Endothelial cell of umbilical vein (primary cell): ENCODE measurements around the gene PKNOX2. TPM values are rescaled to one million over a fixed set of nuclear protein-coding genes. Genes with fewer than 3 reads are reported as not detected.

Experiments used
- BruUV-seq: library from RNA; stranded (reverse); fragments of 400-500 nt; replicated peaks from 2 replicates; lab custom pipeline; 2021; lab: Mats Ljungman, UMichigan
- CTCF ChIA-PET: fragments of 300-600, 350-600 bp; sonication (Branson Sonifier 250); formaldehyde crosslinking; loops from one replicate; lab custom pipeline; 2021; ENCODE audit warnings: antibody characterized with exemption, inconsistent platforms; lab: Charles Lee
- POLR2A ChIA-PET: fragments of 300-600, 350-600 bp; sonication (Branson Sonifier 250); formaldehyde crosslinking; loops from one replicate; lab custom pipeline; 2021; ENCODE audit warnings: antibody characterized with exemption, inconsistent platforms; lab: Charles Lee
- DNase-seq: peaks from one replicate; pipeline ENCODE4 v3.0.0-alpha.2; 2011; ENCODE audit warnings: low read depth, low spot score
- FAIRE-seq: peaks from 2 replicates; lab custom pipeline; 2011; peaks lifted over from hg19 to GRCh38; lab: Jason Lieb, UNC
- H2AFZ ChIP-seq: 2 replicates; pipeline ENCODE4 v1.6.0; 2012; ENCODE audit warnings: low read depth, low read length, control low read depth, inconsistent platforms
- H3K27ac ChIP-seq: 2 replicates; pipeline ENCODE4 v1.5.1; 2011; ENCODE audit warnings: low read depth, mild to moderate bottlenecking, control low read depth, low read length, moderate library complexity; ENCODE audit not compliant: insufficient read depth
- H3K27me3 ChIP-seq, 2 experiments: 2 replicates each; pipeline versions ENCODE4 v1.6.0 to v1.6.1; 2011; ENCODE audit warnings: low read length in 2 of 2, mixed read lengths in 1 of 2; ENCODE audit not compliant: control insufficient read depth in 2 of 2, insufficient read depth in 2 of 2
- H3K36me3 ChIP-seq, 2 experiments: 2 replicates in 1 of 2; 3 replicates in 1 of 2; pipeline ENCODE4 v1.5.1; 2011; ENCODE audit warnings: low read length in 2 of 2, mild to moderate bottlenecking in 1 of 2, moderate library complexity in 1 of 2; ENCODE audit not compliant: control insufficient read depth in 2 of 2, insufficient read depth in 2 of 2; ENCODE audit errors: extremely low read depth in 1 of 2
- H3K4me1 ChIP-seq: 3 replicates; pipeline ENCODE4 v1.5.1; 2011; ENCODE audit warnings: mild to moderate bottlenecking, low read length; ENCODE audit not compliant: control insufficient read depth, insufficient read depth; ENCODE audit errors: extremely low read depth
- H3K4me2 ChIP-seq: 2 replicates; pipeline ENCODE4 v1.6.1; 2011; ENCODE audit warnings: low read length, control low read depth, mixed read lengths; ENCODE audit not compliant: insufficient read depth
- H3K4me3 ChIP-seq, 3 experiments: fragments of 200-600 bp in 1 of 3; sonication (generic), shearing (Covaris generic) in 1 of 3; replicated peaks in 1 of 3; 2 replicates each; pipeline ENCODE4 v1.5.1; 2011 to 2016; ENCODE audit warnings: control low read depth in 3 of 3, low read length in 3 of 3, mild to moderate bottlenecking in 2 of 3, inconsistent platforms in 1 of 3, low read depth in 1 of 3, moderate library complexity in 1 of 3; ENCODE audit not compliant: insufficient read depth in 1 of 3
- H3K79me2 ChIP-seq: 2 replicates; pipeline ENCODE4 v1.6.0; 2012; ENCODE audit warnings: low read length, inconsistent platforms; ENCODE audit not compliant: control insufficient read depth, insufficient read depth
- H3K9ac ChIP-seq: replicated peaks from 2 replicates; pipeline ENCODE3; 2011; ENCODE audit warnings: low read length, control low read depth; ENCODE audit not compliant: insufficient read depth; ENCODE audit errors: extremely low read depth
- H3K9me1 ChIP-seq: replicated peaks from 3 replicates; pipeline ENCODE4 v1.6.0; 2011; ENCODE audit warnings: mild to moderate bottlenecking, low read length; ENCODE audit not compliant: control insufficient read depth, insufficient read depth; ENCODE audit errors: extremely low read depth
- H3K9me3 ChIP-seq: replicated peaks from 2 replicates; pipeline ENCODE4 v1.5.1; 2012; ENCODE audit warnings: low read length, inconsistent platforms; ENCODE audit not compliant: control insufficient read depth, insufficient read depth
- H4K20me1 ChIP-seq: replicated peaks from 2 replicates; pipeline ENCODE3; 2011; ENCODE audit warnings: mild to moderate bottlenecking, low read length; ENCODE audit not compliant: control insufficient read depth, insufficient read depth; ENCODE audit errors: extremely low read depth
- EZH2 ChIP-seq: IDR thresholded peaks from 2 replicates; pipeline ENCODE4 v1.6.1; 2012; ENCODE audit warnings: borderline replicate concordance, low read depth, mild to moderate bottlenecking, moderate library complexity, low read length, inconsistent platforms; ENCODE audit not compliant: severe bottlenecking
- FOS ChIP-seq: IDR thresholded peaks from 2 replicates; pipeline ENCODE4 v1.6.1; 2011; ENCODE audit warnings: mild to moderate bottlenecking, low read length, moderate library complexity, borderline replicate concordance; ENCODE audit not compliant: insufficient read depth
- JUN ChIP-seq: IDR thresholded peaks from 2 replicates; pipeline ENCODE4 v1.6.1; 2011; ENCODE audit warnings: borderline replicate concordance, low read depth; ENCODE audit not compliant: insufficient read length, insufficient read depth
- MYC ChIP-seq: IDR thresholded peaks from one replicate; pipeline ENCODE4 v1.6.1; 2011; ENCODE audit warnings: mild to moderate bottlenecking, low read depth, low read length
- POLR2A ChIP-seq: IDR thresholded peaks from 2 replicates; pipeline ENCODE4 v1.6.1; 2012; ENCODE audit warnings: low read depth, mild to moderate bottlenecking, control low read depth, low read length
- POLR2AphosphoS5 ChIP-seq: IDR thresholded peaks from 2 replicates; pipeline ENCODE4 v1.6.1; 2012; ENCODE audit warnings: low read depth, mild to moderate bottlenecking, control low read depth, low read length, moderate library complexity; ENCODE audit not compliant: insufficient read depth
- dilution Hi-C: fragments of 300-500 bp; cut with MboI; formaldehyde crosslinking; loops from one replicate; pipeline ENCODE4 v1.15.0; 2019; ENCODE audit warnings: low sequenced_read_pairs; ENCODE audit not compliant: extremely low pct_ligation_motif_present
- intact Hi-C: fragments of 100-400 bp; cut with micrococcal nuclease; formaldehyde crosslinking; loops from one replicate; pipeline ENCODE4 v1.10.0; 2022
- polyA plus RNA-seq, 4 experiments: library from polyadenylated mRNA; depleted of rRNA in 3 of 4; stranded (reverse) in 3 of 4; unstranded in 1 of 4; fragments of >200 nt; gene quantifications; 2 replicates each; pipeline versions ENCODE4 v1.2.1 to v1.2.3, GENCODE V29; 2011 to 2012; ENCODE audit warnings: missing spikeins in 1 of 4
- total RNA-seq: library from RNA; stranded (reverse); gene quantifications from 2 replicates; pipeline ENCODE4 v1.2.3, GENCODE V29; 2021
- TF ChIP-seq, protein P1 (sequence below), 2 donors: IDR thresholded peaks; 1 replicate in 1 of 2; 2 replicates in 1 of 2; pipeline ENCODE4 v1.5.1; 2011; ENCODE audit warnings: low read length in 2 of 2, mild to moderate bottlenecking in 2 of 2, moderate library complexity in 2 of 2, control low read depth in 1 of 2, inconsistent platforms in 1 of 2, low read depth in 1 of 2; ENCODE audit not compliant: insufficient read depth in 1 of 2; ENCODE audit errors: extremely low read depth in 1 of 2

PKNOX2 gene
- total and polyA plus RNA-seq, 2 donors (not counting 3 experiments of a cell fraction or from before 2014, with no cell fraction given): 0.11 to 0.91 TPM

DNA sequence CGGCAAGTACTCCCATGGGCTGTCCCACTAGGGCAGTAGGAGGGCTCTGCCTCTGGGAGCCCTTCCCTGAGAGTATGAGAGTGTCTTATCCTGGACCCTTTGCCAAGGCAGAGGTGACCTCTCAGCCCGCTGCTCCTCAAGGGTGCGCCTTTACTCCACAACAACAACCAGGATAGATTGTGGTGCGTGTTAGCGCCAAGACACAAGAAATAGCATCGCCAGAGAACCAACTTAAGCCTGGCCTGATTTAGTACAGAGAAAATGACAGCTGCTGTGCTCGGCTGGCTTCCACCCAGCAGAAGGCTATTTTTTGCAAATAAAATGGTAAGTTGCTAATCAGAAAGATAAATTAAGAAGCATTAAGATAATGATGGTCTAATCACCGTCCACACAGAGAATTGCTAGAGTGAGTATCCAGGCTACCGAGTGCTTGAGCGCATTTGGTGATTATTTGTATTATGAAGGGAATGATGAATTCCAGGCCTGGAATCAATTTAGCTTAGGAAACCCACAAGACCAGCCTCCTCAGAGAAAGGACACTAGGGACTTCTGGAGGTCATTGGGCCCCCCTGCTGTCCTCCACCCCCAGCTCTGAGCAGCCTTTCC lies 119.8 kb downstream of the PKNOX2 start:
- Histone ChIP-seq H3K27me3 (peaks cover 0 to 3% of the 10 kb centered on the region in 2 experiments), H3K4me1 (peaks cover 5% of the 10 kb centered on the region), H3K9ac (no peak overlapping the region), H3K4me2 (no peak overlapping the region), H4K20me1 (no peaks in the 10 kb centered on the region), H3K36me3 (no peaks in the 10 kb centered on the region), H2AFZ (no peak overlapping the region), H3K79me2 (no peaks in the 10 kb centered on the region), H3K4me3 (no peak overlapping the region), H3K9me1 (no peaks in the 10 kb centered on the region), H3K27ac (no peak overlapping the region), H3K9me3 (no peaks in the 10 kb centered on the region)
- no peak for FAIRE-seq
- TF ChIP-seq EZH2: no peak
- TF ChIP-seq MYC: no peak
- no peak for TF ChIP-seq POLR2AphosphoS5
- no peak for TF ChIP-seq POLR2A
- no peak for TF ChIP-seq JUN
- TF ChIP-seq, protein P1, sequence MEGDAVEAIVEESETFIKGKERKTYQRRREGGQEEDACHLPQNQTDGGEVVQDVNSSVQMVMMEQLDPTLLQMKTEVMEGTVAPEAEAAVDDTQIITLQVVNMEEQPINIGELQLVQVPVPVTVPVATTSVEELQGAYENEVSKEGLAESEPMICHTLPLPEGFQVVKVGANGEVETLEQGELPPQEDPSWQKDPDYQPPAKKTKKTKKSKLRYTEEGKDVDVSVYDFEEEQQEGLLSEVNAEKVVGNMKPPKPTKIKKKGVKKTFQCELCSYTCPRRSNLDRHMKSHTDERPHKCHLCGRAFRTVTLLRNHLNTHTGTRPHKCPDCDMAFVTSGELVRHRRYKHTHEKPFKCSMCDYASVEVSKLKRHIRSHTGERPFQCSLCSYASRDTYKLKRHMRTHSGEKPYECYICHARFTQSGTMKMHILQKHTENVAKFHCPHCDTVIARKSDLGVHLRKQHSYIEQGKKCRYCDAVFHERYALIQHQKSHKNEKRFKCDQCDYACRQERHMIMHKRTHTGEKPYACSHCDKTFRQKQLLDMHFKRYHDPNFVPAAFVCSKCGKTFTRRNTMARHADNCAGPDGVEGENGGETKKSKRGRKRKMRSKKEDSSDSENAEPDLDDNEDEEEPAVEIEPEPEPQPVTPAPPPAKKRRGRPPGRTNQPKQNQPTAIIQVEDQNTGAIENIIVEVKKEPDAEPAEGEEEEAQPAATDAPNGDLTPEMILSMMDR (IDR thresholded peaks at IDR 0.05; ENCODE audit: extremely low read depth in 1 of 2, insufficient read depth in 1 of 2, low read depth in 1 of 2, low read length in 2 of 2): no peak
- TF ChIP-seq FOS: no peak
- ChIA-PET CTCF (interaction anchor here (1.3 to 2.3 kb wide), 4 partner anchors 13 to 142 kb away, joined by 3 to 9 read pairs (median 6); no protein-coding TSS in a partner anchor), POLR2A (no interaction called here)
- intact Hi-C loops (no loop called here), dilution Hi-C loops (no loop called here)
- DNase-seq: no peak
- BruUV-seq: no TSS peak
